PC-3 (cell line): ENCODE data around the gene C1orf159.

ENCODE experiments used
- CTCF ChIP-seq: fragments of 300-600 bp; sonication (generic); conservative IDR thresholded peaks from 2 replicates; pipeline ENCODE4 v1.5.1; 2017; ENCODE audit warnings: antibody characterized with exemption, low read depth, mild to moderate bottlenecking, low read length
- EZH2 ChIP-seq: fragments of 300-600 bp; sonication (generic); IDR thresholded peaks from one replicate; pipeline ENCODE4 v1.6.1; 2017; ENCODE audit warnings: antibody characterized with exemption, mild to moderate bottlenecking, low read length; ENCODE audit not compliant: unreplicated experiment

- TF ChIP-seq CTCF (no peak), EZH2 (no peak)
Measured at GRCh38 chr1:1148569-1148968, 32.7 kb upstream of the C1orf159 start.
